ENCODE results near the gene L3MBTL1. TPM values are rescaled to one million over a fixed set of nuclear protein-coding genes. Genes with fewer than 3 reads are reported as not detected.

L3MBTL1 gene
- total RNA-seq, 1 experiment from 2014 or later: 21.6 TPM

DNA sequence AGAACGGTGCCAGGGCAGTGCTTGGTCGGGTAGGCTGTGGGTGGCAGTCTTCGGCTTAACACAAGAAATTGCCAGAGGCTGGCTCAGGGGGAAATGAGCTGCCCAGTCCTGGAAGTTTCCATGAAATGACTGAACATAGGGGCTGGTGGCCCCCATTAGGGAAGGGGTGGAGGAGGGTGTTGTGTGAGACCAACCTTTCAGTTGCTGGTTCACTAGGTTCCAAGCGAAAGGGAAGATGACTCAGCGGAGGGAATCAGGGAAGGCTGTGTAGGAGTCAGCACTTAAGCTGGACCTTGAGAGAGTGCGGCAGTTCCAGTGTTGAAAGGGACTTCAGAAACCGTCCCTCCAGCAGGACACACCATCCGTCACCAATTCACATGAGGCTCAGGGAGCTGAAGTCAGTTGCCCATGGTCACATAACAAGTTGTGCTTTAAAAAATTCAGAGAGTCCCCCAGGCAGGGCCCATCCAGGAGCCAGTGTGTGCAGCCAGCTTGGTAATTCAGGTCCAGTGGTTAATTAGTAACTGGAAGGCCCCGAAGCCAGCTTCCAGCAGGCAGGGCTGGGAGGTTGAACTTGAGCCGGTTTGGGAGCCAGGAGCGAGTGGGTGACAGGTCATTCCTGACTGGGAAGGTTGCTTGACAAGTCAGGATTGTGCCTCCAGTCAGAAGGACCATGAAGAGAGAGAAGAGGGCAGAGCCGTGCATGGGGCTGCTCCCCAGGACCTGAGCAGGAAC is 51.1 kb downstream of the L3MBTL1 start, which contains the start of gene SGK2:
Gene SGK2 (plus strand): TSS at position 616 of the 735 bp plus-strand sequence. CDS start 7,469 bp downstream, outside the sequence.
- CTCF ChIA-PET: interaction anchor here (1.1 kb wide), 1 partner anchor 133 kb away, joined by 4 read pairs; no protein-coding TSS in a partner anchor

More for the DNA sequence above, 51.1 kb downstream of the L3MBTL1 start, which contains the start of gene SGK2:
- H3K27me3 ChIP-seq (ENCODE audit: insufficient read depth, low read length): no peaks in the 10 kb centered on the region
- no peak for DNase-seq (ENCODE audit: low read depth, low spot score)
- 0 out of 2 replicates have a peak within 1 kb of the TSS, but pooled peaks have one; percentile 1 for H3K9ac ChIP-seq (ENCODE audit: low read length)
- H4K20me1 ChIP-seq (ENCODE audit: insufficient read depth): no peaks in the 10 kb centered on the region
- intact Hi-C loops (cut with micrococcal nuclease): no loop called here
- peak; percentile 60; the same call in 1 of the 2 replicates for ATAC-seq
- TF ChIP-seq ZFX (IDR thresholded peaks at IDR 0.05) (no peak), POLR2A (IDR thresholded peaks at IDR 0.05; ENCODE audit: borderline replicate concordance, extremely low read depth, insufficient read depth, insufficient read length) (no peak), SRF (IDR thresholded peaks at IDR 0.05; ENCODE audit: low read depth) (no peak), SIN3A (IDR thresholded peaks at IDR 0.05; ENCODE audit: low read depth) (no peak), JUND (IDR thresholded peaks at IDR 0.05) (no peak), EGR1 (IDR thresholded peaks at IDR 0.05; ENCODE audit: low read depth) (no peak), ELF1 (IDR thresholded peaks at IDR 0.05; ENCODE audit: borderline replicate concordance, low read depth) (no peak)
- TF ChIP-seq, protein P1, sequence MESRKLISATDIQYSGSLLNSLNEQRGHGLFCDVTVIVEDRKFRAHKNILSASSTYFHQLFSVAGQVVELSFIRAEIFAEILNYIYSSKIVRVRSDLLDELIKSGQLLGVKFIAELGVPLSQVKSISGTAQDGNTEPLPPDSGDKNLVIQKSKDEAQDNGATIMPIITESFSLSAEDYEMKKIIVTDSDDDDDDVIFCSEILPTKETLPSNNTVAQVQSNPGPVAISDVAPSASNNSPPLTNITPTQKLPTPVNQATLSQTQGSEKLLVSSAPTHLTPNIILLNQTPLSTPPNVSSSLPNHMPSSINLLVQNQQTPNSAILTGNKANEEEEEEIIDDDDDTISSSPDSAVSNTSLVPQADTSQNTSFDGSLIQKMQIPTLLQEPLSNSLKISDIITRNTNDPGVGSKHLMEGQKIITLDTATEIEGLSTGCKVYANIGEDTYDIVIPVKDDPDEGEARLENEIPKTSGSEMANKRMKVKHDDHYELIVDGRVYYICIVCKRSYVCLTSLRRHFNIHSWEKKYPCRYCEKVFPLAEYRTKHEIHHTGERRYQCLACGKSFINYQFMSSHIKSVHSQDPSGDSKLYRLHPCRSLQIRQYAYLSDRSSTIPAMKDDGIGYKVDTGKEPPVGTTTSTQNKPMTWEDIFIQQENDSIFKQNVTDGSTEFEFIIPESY (IDR thresholded peaks at IDR 0.05; ENCODE audit: extremely low read depth, insufficient replicate concordance, low read length): no peak
- no peaks in the 10 kb centered on the region for H3K9me2 ChIP-seq (ENCODE audit: insufficient read depth)
- no peaks in the 10 kb centered on the region for H3K36me3 ChIP-seq (ENCODE audit: control insufficient read depth in 1 of 2, insufficient read depth in 2 of 2, low read length in 2 of 2)
- BruUV-seq (replicated peaks): no TSS peak
- peak within 1 kb of the TSS; percentile 43 for H3K4me2 ChIP-seq (ENCODE audit: low read length)
- RAD21 ChIA-PET (ENCODE audit: low non-redundant PET in 1 of 2, low total read pairs in 2 of 2, uncharacterized antibody in 2 of 2, unreplicated experiment in 2 of 2): no interaction called here
- no peaks in the 10 kb centered on the region for H3K9me3 ChIP-seq (ENCODE audit: control insufficient read depth in 1 of 2, insufficient read depth in 1 of 2, low read depth in 1 of 2, low read length in 2 of 2)
- no peak within 1 kb of the TSS for H3K4me3 ChIP-seq (replicated peaks in 1 of 2; ENCODE audit: low read depth in 1 of 2, low read length in 2 of 2)
- POLR2A ChIA-PET: no interaction called here
- H3K4me1 ChIP-seq (ENCODE audit: control insufficient read depth in 1 of 2, insufficient read depth in 2 of 2, low read length in 2 of 2): peaks cover 10 to 20% of the 10 kb centered on the region in 2 experiments
- H3K27ac ChIP-seq (ENCODE audit: low read depth, low read length): peak within 1 kb of the TSS; percentile 32; the same call in 1 of the 2 replicates
- no peaks in the 10 kb centered on the region for H3K79me2 ChIP-seq (ENCODE audit: insufficient read depth, low read length)
- no peak within 1 kb of the TSS for H2AFZ ChIP-seq (ENCODE audit: low read depth, low read length, poor library complexity, severe bottlenecking)

Measured in HCT116 (cell line).